Lower lobe of right lung (tissue), 2 donors: Measurements from ENCODE around the gene WBP4. TPM values are rescaled to one million over a fixed set of nuclear protein-coding genes. Genes with fewer than 3 reads are reported as not detected.

Source experiments
- ATAC-seq, 2 donors: fragments of 200-7000 bp; cut with Tn5 transposase; one replicate each; pipeline ENCODE4 v1.9.1; 2020 to 2022; ENCODE audit warnings: mild to moderate bottlenecking in 2 of 2, moderate library complexity in 2 of 2
- DNase-seq: peaks from one replicate; pipeline ENCODE4 v3.0.0-alpha.2; 2020
- H3K27ac ChIP-seq: fragments of 200-600 bp; one replicate; pipeline ENCODE4 v1.8.0; 2022
- H3K27me3 ChIP-seq: fragments of 200-600 bp; one replicate; pipeline ENCODE4 v1.8.0; 2022; ENCODE audit warnings: low read depth
- H3K36me3 ChIP-seq: fragments of 200-600 bp; one replicate; pipeline ENCODE4 v1.8.0; 2022; ENCODE audit warnings: mild to moderate bottlenecking
- H3K4me1 ChIP-seq: fragments of 200-600 bp; one replicate; pipeline ENCODE4 v1.8.0; 2022
- H3K4me3 ChIP-seq: fragments of 200-600 bp; one replicate; pipeline ENCODE4 v1.8.0; 2022; ENCODE audit warnings: mild to moderate bottlenecking
- H3K9me3 ChIP-seq: fragments of 200-600 bp; one replicate; pipeline ENCODE4 v1.8.0; 2022
- intact Hi-C: fragments of 100-400 bp; cut with DNase I; formaldehyde crosslinking; loops from one replicate; pipeline ENCODE4 v1.11.0; 2022
- long read RNA-seq: library from polyadenylated mRNA; unstranded; transcript quantifications from one replicate; pipeline ENCODE4 v2.0.0, GENCODE V29; 2021
- total RNA-seq: library from RNA; stranded (reverse); fragmentation: NEBNext Ultra II Directional; extraction: Animal tissue kit (Norgen Biotek cat#: 25700); gene quantifications from one replicate; pipeline ENCODE4 v1.2.1, GENCODE V29; 2021
- TF ChIP-seq, protein P1 (sequence below): fragments of 200-600 bp; IDR thresholded peaks from one replicate; pipeline ENCODE4 v1.8.0; 2022; ENCODE audit warnings: antibody characterized with exemption, mild to moderate bottlenecking
- donor health status: DM: no; HTN: yes; CAD: no; lungs with severe emphysema.

WBP4 gene, protein sequence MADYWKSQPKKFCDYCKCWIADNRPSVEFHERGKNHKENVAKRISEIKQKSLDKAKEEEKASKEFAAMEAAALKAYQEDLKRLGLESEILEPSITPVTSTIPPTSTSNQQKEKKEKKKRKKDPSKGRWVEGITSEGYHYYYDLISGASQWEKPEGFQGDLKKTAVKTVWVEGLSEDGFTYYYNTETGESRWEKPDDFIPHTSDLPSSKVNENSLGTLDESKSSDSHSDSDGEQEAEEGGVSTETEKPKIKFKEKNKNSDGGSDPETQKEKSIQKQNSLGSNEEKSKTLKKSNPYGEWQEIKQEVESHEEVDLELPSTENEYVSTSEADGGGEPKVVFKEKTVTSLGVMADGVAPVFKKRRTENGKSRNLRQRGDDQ
- 10.8 TPM for total RNA-seq
- long read RNA-seq, transcript WBP4-201 (10 exons, 2,623 nt) = major isoform, 9 of 39 reads
- long read RNA-seq, partial matches to known transcripts = 20 of 39 reads
- long read RNA-seq, other reads (novel, unspliced or antisense) = 10 of 39 reads

DNA sequence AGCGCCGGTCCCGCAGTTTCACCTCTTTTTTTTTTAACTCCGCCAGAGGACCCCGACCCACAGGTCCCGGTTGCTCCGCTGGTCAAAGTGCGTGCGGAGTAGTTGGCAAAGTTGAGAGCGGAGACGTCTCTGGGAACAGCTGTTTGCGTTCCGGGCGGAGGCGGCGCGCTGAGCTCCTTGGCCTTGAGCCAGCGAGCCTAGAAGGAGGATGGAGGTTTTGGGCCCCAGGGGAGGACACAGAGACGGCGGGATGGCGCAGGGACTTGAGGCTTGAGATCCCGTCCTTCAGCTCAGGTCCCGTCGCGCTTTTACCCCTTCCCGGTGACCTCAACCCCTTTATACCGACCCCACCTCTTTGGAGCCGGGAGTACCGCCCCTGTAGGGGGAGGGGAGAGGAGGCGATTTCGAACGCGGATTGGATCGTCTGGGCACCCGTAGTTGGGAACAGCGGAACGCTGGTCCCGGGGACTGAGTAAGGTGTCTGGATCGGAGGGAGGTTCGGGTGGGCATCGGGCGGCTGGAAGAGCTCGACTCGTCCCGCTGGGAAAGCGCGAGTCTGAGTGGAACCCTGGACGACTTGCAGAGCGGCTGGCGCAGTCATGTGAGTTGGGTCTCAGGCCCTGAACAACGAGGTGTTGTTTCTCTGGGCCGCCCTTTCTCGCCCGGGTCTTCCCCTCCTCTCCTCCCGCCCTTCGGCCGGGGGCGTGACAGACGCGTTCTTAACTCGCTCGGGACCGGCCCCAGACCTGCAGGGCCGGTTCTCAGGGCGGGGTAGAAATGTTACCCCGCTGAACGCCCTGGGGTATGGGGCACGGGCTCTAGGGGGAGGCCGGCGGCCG is at the start of gene WBP4:
WBP4 (plus strand) TSS at position 435 of the 839 bp plus-strand sequence; CDS start at position 600, 165 bp downstream.
- TF ChIP-seq, protein P1, sequence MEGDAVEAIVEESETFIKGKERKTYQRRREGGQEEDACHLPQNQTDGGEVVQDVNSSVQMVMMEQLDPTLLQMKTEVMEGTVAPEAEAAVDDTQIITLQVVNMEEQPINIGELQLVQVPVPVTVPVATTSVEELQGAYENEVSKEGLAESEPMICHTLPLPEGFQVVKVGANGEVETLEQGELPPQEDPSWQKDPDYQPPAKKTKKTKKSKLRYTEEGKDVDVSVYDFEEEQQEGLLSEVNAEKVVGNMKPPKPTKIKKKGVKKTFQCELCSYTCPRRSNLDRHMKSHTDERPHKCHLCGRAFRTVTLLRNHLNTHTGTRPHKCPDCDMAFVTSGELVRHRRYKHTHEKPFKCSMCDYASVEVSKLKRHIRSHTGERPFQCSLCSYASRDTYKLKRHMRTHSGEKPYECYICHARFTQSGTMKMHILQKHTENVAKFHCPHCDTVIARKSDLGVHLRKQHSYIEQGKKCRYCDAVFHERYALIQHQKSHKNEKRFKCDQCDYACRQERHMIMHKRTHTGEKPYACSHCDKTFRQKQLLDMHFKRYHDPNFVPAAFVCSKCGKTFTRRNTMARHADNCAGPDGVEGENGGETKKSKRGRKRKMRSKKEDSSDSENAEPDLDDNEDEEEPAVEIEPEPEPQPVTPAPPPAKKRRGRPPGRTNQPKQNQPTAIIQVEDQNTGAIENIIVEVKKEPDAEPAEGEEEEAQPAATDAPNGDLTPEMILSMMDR = no peak
- peaks cover 13% of the 10 kb centered on the region for H3K36me3 ChIP-seq
- peak; percentile 88 to 93 for ATAC-seq
- DNase-seq = peak; percentile 96
- intact Hi-C loops = no loop called here
- no peaks in the 10 kb centered on the region for H3K27me3 ChIP-seq
- peaks cover 65% of the 10 kb centered on the region for H3K4me1 ChIP-seq
- H3K4me3 ChIP-seq = peak within 1 kb of the TSS; percentile 81
- no peaks in the 10 kb centered on the region for H3K9me3 ChIP-seq
- H3K27ac ChIP-seq = peak within 1 kb of the TSS; percentile 98

DNA sequence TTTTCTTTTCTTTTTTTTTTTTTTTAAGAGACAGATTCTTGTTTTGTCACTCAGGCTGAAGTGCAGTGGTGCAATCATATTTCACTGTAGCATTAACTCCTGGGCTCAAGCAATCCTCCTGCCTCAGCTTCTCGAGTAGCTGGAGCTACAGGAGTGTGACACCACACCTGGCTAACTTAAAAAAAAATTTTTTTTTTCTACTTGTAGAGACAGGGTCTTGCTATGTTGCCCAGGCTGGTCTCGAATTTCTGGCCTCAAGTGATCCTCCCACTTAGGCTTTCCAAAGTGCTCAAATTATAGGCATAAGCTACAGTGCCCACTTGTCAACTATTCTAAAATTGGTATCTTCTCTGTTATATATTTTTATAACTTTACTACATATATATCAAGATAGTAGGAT is 48.8 kb upstream of the WBP4 start:
- ATAC-seq (no peak), DNase-seq (no peak)
- intact Hi-C loops = no loop called here
- no peaks in the 10 kb centered on the region for H3K9me3 ChIP-seq
- TF ChIP-seq, protein P1 = no peak
- H3K4me3 ChIP-seq = no peak overlapping the region
- no peaks in the 10 kb centered on the region for H3K27me3 ChIP-seq
- H3K36me3 ChIP-seq = no peaks in the 10 kb centered on the region
- H3K27ac ChIP-seq = no peak overlapping the region
- peaks cover 62% of the 10 kb centered on the region for H3K4me1 ChIP-seq

DNA sequence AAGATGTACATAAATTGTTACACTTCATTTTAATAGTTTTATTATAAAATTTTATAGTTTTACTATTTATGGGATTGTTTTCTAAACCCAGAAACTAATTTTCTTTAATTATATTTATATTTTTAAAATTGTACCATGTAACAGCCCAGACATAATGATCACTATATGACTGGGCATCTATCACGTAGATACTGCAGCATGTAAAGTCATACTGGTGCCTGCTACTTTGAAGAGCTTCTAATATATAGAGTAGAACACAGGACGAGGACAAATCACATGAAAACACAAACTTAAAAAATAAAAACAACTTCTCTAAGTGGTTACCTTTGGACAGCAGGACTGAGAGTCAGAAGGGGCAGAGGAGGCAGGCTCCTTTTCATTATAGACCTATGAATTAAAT is 47.5 kb upstream of the WBP4 start:
- TF ChIP-seq, protein P1 = no peak
- no peaks in the 10 kb centered on the region for H3K9me3 ChIP-seq
- H3K36me3 ChIP-seq = no peaks in the 10 kb centered on the region
- DNase-seq = no peak
- peaks cover 50% of the 10 kb centered on the region for H3K4me1 ChIP-seq
- no peak overlapping the region for H3K27ac ChIP-seq
- no peaks in the 10 kb centered on the region for H3K27me3 ChIP-seq
- H3K4me3 ChIP-seq = no peak overlapping the region
- intact Hi-C loops = no loop called here
- ATAC-seq = no peak

DNA sequence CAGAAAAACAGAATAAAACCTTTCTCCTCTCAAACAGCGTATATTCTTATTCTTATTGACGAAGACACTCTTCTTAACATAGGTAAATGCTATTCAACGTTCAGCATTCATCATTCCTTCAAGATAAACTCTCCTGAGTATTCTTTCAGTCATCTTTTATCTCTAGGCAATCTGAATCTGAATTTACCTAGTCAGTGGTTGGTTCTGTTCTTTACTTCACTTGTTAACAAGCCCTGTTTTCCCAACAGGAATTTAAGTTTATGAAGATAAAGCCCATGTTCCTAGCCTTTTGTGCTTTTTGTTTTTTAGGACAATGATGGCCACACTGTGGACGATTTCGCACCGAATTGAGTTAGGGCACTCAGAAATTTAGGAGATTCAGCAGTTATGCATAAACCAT is 45.4 kb upstream of the WBP4 start:
- no peaks in the 10 kb centered on the region for H3K27me3 ChIP-seq
- no peaks in the 10 kb centered on the region for H3K36me3 ChIP-seq
- no peak for ATAC-seq
- intact Hi-C loops = no loop called here
- TF ChIP-seq, protein P1 = no peak
- H3K27ac ChIP-seq = no peak overlapping the region
- no peak for DNase-seq
- peak overlapping the region; percentile 48 for H3K4me3 ChIP-seq
- H3K9me3 ChIP-seq = no peaks in the 10 kb centered on the region
- peaks cover 51% of the 10 kb centered on the region for H3K4me1 ChIP-seq

DNA sequence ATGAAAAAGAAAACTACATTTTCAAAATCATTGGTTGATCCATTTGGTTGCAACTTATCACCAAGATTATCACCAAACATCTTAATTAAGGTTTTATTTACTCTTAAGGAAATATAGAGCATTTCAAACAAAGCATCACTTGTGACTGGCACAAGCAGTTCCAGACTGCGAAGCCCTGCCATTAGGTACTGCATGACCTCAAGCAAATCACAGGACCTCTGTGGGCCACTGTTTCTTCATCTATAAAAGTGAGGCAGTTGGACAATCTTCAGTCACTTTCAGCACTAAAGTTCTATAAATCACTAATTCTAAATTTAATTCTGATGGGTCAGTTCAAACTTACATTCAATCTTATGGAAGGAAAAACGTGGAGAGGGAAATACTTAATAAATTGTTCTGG is 44.1 kb upstream of the WBP4 start:
- peak; percentile 51 to 62 for ATAC-seq
- no peaks in the 10 kb centered on the region for H3K9me3 ChIP-seq

More for the DNA sequence above, 44.1 kb upstream of the WBP4 start:
- TF ChIP-seq, protein P1 = no peak
- H3K27me3 ChIP-seq = no peaks in the 10 kb centered on the region
- H3K4me1 ChIP-seq = peaks cover 41% of the 10 kb centered on the region
- no peak for DNase-seq
- H3K36me3 ChIP-seq = no peaks in the 10 kb centered on the region
- intact Hi-C loops = no loop called here
- peak overlapping the region; percentile 84 for H3K27ac ChIP-seq
- peak overlapping the region; percentile 48 for H3K4me3 ChIP-seq
